ENCODE data around the gene CDKAL1. TPM values are rescaled to one million over a fixed set of nuclear protein-coding genes. Genes with fewer than 3 reads are reported as not detected.

CDKAL1 gene
- total and polyA plus RNA-seq, 2 of the 8 experiments (the other 6 are each of a cell fraction or from before 2014, with no cell fraction given), result 8.4 to 24.6 TPM

DNA sequence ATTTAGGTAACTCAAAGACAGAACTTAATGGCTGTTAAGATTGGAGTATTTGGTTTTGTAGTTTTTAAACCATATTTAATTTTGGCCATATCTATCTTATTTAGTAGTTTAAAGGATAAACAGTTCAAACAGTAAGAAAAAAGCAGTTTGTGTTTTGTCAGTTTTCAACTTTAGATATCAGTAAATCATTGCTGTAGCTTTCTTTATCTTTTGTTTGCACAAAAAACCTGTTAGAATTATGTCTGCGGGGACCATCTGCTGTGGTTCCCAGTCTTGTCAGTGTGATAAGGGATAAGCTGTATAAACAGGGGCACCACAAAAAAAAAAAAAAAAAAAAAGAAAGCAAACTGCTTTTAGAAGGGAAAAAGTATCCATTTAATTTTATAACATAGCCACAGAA, 40.9 kb downstream of the CDKAL1 start (continued):
- TF ChIP-seq, protein P1, sequence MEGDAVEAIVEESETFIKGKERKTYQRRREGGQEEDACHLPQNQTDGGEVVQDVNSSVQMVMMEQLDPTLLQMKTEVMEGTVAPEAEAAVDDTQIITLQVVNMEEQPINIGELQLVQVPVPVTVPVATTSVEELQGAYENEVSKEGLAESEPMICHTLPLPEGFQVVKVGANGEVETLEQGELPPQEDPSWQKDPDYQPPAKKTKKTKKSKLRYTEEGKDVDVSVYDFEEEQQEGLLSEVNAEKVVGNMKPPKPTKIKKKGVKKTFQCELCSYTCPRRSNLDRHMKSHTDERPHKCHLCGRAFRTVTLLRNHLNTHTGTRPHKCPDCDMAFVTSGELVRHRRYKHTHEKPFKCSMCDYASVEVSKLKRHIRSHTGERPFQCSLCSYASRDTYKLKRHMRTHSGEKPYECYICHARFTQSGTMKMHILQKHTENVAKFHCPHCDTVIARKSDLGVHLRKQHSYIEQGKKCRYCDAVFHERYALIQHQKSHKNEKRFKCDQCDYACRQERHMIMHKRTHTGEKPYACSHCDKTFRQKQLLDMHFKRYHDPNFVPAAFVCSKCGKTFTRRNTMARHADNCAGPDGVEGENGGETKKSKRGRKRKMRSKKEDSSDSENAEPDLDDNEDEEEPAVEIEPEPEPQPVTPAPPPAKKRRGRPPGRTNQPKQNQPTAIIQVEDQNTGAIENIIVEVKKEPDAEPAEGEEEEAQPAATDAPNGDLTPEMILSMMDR (IDR thresholded peaks at IDR 0.05; ENCODE audit: control extremely low read depth in 1 of 3, insufficient read depth in 1 of 3, low read depth in 1 of 3, low read length in 3 of 3), result no peak

Measured in H1 (cell line).